Measurements from ENCODE around the gene CDHR2. TPM values are rescaled to one million over a fixed set of nuclear protein-coding genes. Genes with fewer than 3 reads are reported as not detected.

CDHR2 gene
- total RNA-seq, 1 donor from 2014 or later, result not detected

DNA sequence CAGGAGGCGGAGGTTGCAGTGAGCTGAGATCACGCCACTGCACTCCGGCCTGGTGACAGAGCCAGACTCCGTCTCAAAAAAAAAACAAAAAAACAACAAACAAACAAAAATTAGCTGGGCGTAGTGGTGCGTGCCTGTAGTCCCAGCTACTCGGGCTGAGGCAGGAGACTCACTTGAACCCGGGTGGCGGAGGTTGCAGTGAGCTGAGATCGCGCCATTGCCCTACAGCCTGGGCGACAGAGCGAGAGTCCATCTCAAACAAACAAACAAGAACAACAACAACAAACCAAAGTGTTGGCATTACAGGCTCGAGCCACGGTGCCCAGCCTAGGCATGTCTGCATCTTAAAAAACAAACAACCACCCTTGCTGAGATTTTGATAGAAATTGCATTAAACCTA is 24.2 kb upstream of the CDHR2 start:
- intact Hi-C loops (cut with DNase I), result no loop called here
- Histone ChIP-seq H3K4me1 (peaks cover 8% of the 10 kb centered on the region), H3K36me3 (peaks cover 0 to 26% of the 10 kb centered on the region in 2 donors), H3K4me3 (no peak overlapping the region), H3K9me3 (no peaks in the 10 kb centered on the region), H3K27me3 (no peaks in the 10 kb centered on the region), H3K27ac (no peak overlapping the region)
- TF ChIP-seq, protein P1, sequence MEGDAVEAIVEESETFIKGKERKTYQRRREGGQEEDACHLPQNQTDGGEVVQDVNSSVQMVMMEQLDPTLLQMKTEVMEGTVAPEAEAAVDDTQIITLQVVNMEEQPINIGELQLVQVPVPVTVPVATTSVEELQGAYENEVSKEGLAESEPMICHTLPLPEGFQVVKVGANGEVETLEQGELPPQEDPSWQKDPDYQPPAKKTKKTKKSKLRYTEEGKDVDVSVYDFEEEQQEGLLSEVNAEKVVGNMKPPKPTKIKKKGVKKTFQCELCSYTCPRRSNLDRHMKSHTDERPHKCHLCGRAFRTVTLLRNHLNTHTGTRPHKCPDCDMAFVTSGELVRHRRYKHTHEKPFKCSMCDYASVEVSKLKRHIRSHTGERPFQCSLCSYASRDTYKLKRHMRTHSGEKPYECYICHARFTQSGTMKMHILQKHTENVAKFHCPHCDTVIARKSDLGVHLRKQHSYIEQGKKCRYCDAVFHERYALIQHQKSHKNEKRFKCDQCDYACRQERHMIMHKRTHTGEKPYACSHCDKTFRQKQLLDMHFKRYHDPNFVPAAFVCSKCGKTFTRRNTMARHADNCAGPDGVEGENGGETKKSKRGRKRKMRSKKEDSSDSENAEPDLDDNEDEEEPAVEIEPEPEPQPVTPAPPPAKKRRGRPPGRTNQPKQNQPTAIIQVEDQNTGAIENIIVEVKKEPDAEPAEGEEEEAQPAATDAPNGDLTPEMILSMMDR (IDR thresholded peaks at IDR 0.05), result no peak
- TF ChIP-seq POLR2AphosphoS5 (IDR thresholded peaks at IDR 0.05; ENCODE audit: insufficient read depth in 1 of 2, low read depth in 1 of 2) (no peak), POLR2A (IDR thresholded peaks at IDR 0.05) (no peak)
- DNase-seq (ENCODE audit: extremely low spot score in 2 of 2), result no peak

DNA sequence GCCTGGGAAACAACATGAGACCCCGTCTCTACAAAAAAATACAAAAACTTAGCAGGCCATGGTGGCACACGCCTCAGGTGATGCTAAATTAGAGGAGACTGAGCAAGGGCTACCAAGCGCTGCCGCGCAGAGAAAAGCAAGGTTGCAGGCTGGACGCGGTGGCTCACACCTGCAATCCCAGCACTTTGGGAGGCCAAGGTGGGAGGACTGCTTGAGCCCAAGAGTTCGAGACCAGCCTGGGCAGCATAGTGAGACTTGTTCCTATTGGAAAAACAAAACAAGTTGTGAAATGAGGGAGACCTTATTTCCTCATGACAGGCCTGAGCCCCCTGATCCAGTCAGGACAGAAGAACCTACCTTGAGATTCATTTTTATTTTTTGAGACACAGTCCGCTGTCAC is 23.5 kb upstream of the CDHR2 start:
- TF ChIP-seq, protein P1 (IDR thresholded peaks at IDR 0.05), result no peak
- TF ChIP-seq POLR2A (IDR thresholded peaks at IDR 0.05), result no peak
- TF ChIP-seq POLR2AphosphoS5 (IDR thresholded peaks at IDR 0.05; ENCODE audit: insufficient read depth in 1 of 2, low read depth in 1 of 2), result no peak
- H3K9me3 ChIP-seq, result no peaks in the 10 kb centered on the region
- peaks cover 0 to 26% of the 10 kb centered on the region in 2 donors for H3K36me3 ChIP-seq
- DNase-seq (ENCODE audit: extremely low spot score in 2 of 2), result no peak
- intact Hi-C loops (cut with DNase I), result no loop called here
- no peaks in the 10 kb centered on the region for H3K27me3 ChIP-seq
- H3K27ac ChIP-seq, result no peak overlapping the region
- H3K4me1 ChIP-seq, result peaks cover 12% of the 10 kb centered on the region
- H3K4me3 ChIP-seq, result no peak overlapping the region

DNA sequence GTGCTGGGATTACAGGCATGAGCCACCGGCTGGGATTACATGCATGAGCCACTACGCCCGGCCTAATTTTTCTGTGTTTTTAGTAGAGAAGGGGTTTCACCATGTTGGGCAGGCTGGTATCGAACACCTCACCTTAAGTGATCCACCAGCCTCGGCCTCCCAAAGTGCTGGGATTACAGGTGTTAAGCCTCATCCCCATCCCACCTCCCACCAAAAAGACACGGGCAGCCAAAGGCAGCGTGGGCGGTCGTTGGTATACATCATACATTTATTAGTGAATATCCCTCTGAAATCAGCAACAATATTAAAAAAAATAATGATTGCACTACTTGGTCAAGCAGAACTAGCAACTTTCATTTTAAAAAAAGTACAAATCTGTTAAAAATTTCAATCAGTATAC is 22.7 kb upstream of the CDHR2 start:
- Histone ChIP-seq H3K36me3 (peaks cover 4 to 34% of the 10 kb centered on the region in 2 donors), H3K27ac (no peak overlapping the region), H3K9me3 (no peaks in the 10 kb centered on the region), H3K4me3 (no peak overlapping the region), H3K27me3 (no peaks in the 10 kb centered on the region), H3K4me1 (peaks cover 20% of the 10 kb centered on the region)
- no peak for DNase-seq (ENCODE audit: extremely low spot score in 2 of 2)
- intact Hi-C loops (cut with DNase I), result no loop called here
- TF ChIP-seq POLR2AphosphoS5 (IDR thresholded peaks at IDR 0.05; ENCODE audit: insufficient read depth in 1 of 2, low read depth in 1 of 2) (no peak), POLR2A (IDR thresholded peaks at IDR 0.05) (no peak)
- TF ChIP-seq, protein P1 (IDR thresholded peaks at IDR 0.05), result no peak

DNA sequence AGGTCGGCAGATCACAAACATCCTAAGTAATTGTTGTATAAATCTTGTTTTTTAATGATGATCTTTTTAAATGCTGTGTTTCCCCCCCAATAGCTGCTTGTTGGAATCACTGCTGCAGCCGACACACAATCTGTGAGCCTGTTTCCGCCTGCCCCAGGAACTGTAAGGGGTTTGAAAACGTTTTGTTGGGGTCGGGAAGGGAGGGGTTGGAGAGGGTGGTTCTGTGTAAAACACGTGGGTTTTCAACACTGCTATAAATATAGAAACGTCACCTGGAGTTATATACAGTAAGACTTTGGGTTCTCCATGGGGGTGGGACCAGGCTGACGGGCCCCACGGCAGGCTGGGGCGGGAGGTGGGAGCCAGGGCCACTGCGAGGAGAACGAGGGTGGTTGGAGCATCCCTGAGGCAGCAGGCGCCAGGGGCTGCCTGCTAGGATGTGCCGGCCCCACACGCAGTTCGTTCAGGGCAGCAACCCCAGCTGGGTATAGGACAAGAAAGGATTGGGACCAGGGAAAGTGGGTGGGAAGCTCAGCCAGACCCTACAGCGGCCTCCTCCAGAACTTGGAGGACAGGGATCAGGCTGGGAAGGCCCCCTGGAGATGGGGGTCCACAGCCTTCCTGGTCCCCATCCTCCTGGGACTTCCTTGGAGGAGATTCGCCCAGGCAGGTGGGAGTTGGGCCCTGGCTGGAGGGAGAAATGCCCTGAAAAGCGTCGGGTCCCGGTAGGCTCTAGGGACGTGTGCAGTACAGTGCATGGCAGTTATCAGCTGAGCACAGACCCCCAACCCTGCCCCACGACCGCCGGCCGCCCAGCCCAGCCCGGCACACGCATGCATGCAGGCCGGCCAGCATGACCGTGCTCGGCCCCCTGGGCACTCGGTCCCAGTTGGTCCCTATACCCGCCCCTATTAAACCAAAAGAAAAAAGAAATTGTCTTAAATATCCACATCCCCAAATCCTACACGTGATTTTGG is 21.6 kb upstream of the CDHR2 start:
- H3K27ac ChIP-seq, result no peak overlapping the region
- no peaks in the 10 kb centered on the region for H3K27me3 ChIP-seq
- intact Hi-C loops (cut with DNase I), result no loop called here
- no peaks in the 10 kb centered on the region for H3K9me3 ChIP-seq
- H3K4me1 ChIP-seq, result peaks cover 30% of the 10 kb centered on the region
- TF ChIP-seq POLR2AphosphoS5 (IDR thresholded peaks at IDR 0.05; ENCODE audit: insufficient read depth in 1 of 2, low read depth in 1 of 2) (no peak), POLR2A (IDR thresholded peaks at IDR 0.05) (no peak)
- TF ChIP-seq, protein P1 (IDR thresholded peaks at IDR 0.05), result no peak
- peaks cover 4 to 42% of the 10 kb centered on the region in 2 donors for H3K36me3 ChIP-seq
- DNase-seq (ENCODE audit: extremely low spot score in 2 of 2), result no peak
- H3K4me3 ChIP-seq, result no peak overlapping the region

DNA sequence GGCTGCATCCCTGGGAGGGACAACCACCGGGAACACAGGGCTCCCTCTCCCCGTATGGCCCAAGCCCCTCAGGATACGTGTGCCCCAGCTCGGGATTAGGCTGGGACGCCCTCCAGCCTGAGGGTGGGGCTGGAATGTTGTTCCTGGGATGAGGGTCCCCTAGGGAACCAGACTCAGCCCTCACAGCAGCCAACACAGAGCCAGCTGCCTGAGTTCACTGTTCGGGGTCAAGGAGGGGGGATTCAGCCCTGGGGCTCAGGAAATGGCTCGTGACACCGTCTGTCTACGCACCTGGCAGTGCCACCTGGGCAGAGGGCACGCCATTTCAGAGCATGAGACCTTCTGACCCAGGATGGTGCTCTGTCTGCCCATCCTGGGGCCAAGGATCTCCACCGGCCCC is 20.8 kb upstream of the CDHR2 start:
- Histone ChIP-seq H3K9me3 (no peaks in the 10 kb centered on the region), H3K4me3 (no peak overlapping the region), H3K4me1 (peaks cover 37% of the 10 kb centered on the region), H3K27me3 (no peaks in the 10 kb centered on the region), H3K27ac (no peak overlapping the region), H3K36me3 (peaks cover 4 to 42% of the 10 kb centered on the region in 2 donors)
- TF ChIP-seq POLR2A (IDR thresholded peaks at IDR 0.05) (no peak), POLR2AphosphoS5 (IDR thresholded peaks at IDR 0.05; ENCODE audit: insufficient read depth in 1 of 2, low read depth in 1 of 2) (no peak)
- TF ChIP-seq, protein P1 (IDR thresholded peaks at IDR 0.05), result no peak
- intact Hi-C loops (cut with DNase I), result no loop called here
- no peak for DNase-seq (ENCODE audit: extremely low spot score in 2 of 2)
